Gastrocnemius medialis (tissue), 4 donors: ENCODE data around the gene CTU1. TPM values are rescaled to one million over a fixed set of nuclear protein-coding genes. Genes with fewer than 3 reads are reported as not detected.

Source experiments
- ATAC-seq, 2 donors: fragments of 150-250 bp; one replicate each; pipeline ENCODE4 v1.9.1; 2016
- DNase-seq, 2 donors: peaks; one replicate each; pipeline ENCODE4 v3.0.0-alpha.2; 2019
- H3K27ac ChIP-seq, 4 donors: fragments of 200-600 bp; sonication (generic); 1 replicate in 1 of 4; 2 replicates in 3 of 4; pipeline ENCODE4 v1.5.1; 2016 to 2018; ENCODE audit warnings: mild to moderate bottlenecking in 2 of 4, moderate library complexity in 1 of 4
- H3K27me3 ChIP-seq, 3 donors: fragments of 200-600 bp; sonication (generic) in 2 of 3; 1 replicate in 1 of 3; 2 replicates in 2 of 3; pipeline versions ENCODE4 v1.5.1 to v1.6.0; 2016 to 2019; ENCODE audit warnings: mild to moderate bottlenecking in 1 of 3, moderate library complexity in 1 of 3
- H3K36me3 ChIP-seq, 2 donors: fragments of 200-600 bp; sonication (generic) in 1 of 2; one replicate each; pipeline ENCODE4 v1.5.1; 2017 to 2018
- H3K4me1 ChIP-seq, 2 donors: fragments of 200-600 bp; sonication (generic) in 1 of 2; one replicate each; pipeline ENCODE4 v1.5.1; 2016 to 2017; ENCODE audit warnings: mild to moderate bottlenecking in 2 of 2
- H3K4me3 ChIP-seq, 4 donors: fragments of 200-600 bp; sonication (generic) in 3 of 4; 1 replicate in 1 of 4; 2 replicates in 3 of 4; pipeline ENCODE4 v1.5.1; 2016 to 2019; ENCODE audit warnings: mild to moderate bottlenecking in 2 of 4
- H3K9me3 ChIP-seq, 3 donors: fragments of 200-600 bp; sonication (generic) in 2 of 3; 1 replicate in 1 of 3; 2 replicates in 2 of 3; pipeline ENCODE4 v1.5.1; 2016 to 2019
- POLR2A ChIP-seq, 2 donors: fragments of 450-650 bp; IDR thresholded peaks; one replicate each; pipeline ENCODE4 v1.6.1; 2017; ENCODE audit warnings: antibody characterized with exemption in 2 of 2, mild to moderate bottlenecking in 2 of 2, moderate library complexity in 2 of 2
- in situ Hi-C, 4 donors: fragments of 200-750 bp; cut with MboI; loops; one replicate each; pipeline versions ENCODE4 v1.15.0 to v1.8.0; 2017; ENCODE audit warnings: low sequenced_read_pairs in 4 of 4
- intact Hi-C: fragments of 100-400 bp; cut with DNase I; formaldehyde crosslinking; loops from one replicate; pipeline ENCODE4 v1.15.1; 2023; ENCODE audit warnings: low total_unique reads
- total RNA-seq, 4 donors: library from RNA; depleted of rRNA; stranded (reverse); fragments of >200 nt; gene quantifications; one replicate each; pipeline versions ENCODE4 v1.1.0 to v1.2.3, GENCODE V29; 2016
- TF ChIP-seq, protein P1 (sequence below), 5 experiments: fragments of 450-650 bp in 3 of 5; fragments of 200-600 bp in 2 of 5; sonication (generic) in 2 of 5; IDR thresholded peaks in 4 of 5; conservative IDR thresholded peaks in 1 of 5; 1 replicate in 4 of 5; 2 replicates in 1 of 5; pipeline ENCODE4 v1.5.1; 2016 to 2019; ENCODE audit warnings: antibody characterized with exemption in 5 of 5, mild to moderate bottlenecking in 3 of 5, moderate library complexity in 3 of 5

The CTU1 gene
- total RNA-seq, 4 donors from 2014 or later = 5.8 to 11.9 (median 9.3) TPM

- Histone ChIP-seq H3K4me3 (no peak overlapping the region), H3K9me3 (no peaks in the 10 kb centered on the region), H3K36me3 (peaks cover 0 to 21% of the 10 kb centered on the region in 2 donors), H3K4me1 (peaks cover 3 to 6% of the 10 kb centered on the region in 2 donors), H3K27me3 (no peaks in the 10 kb centered on the region), H3K27ac (no peak overlapping the region)
- intact Hi-C loops = loop anchor here (5.0 kb wide), 1 partner anchor 741 kb away; no protein-coding TSS in a partner anchor
- DNase-seq (no peak), ATAC-seq (no peak)
- in situ Hi-C loops = no loop called here
- TF ChIP-seq POLR2A (IDR thresholded peaks at IDR 0.05) = no peak
- TF ChIP-seq, protein P1, sequence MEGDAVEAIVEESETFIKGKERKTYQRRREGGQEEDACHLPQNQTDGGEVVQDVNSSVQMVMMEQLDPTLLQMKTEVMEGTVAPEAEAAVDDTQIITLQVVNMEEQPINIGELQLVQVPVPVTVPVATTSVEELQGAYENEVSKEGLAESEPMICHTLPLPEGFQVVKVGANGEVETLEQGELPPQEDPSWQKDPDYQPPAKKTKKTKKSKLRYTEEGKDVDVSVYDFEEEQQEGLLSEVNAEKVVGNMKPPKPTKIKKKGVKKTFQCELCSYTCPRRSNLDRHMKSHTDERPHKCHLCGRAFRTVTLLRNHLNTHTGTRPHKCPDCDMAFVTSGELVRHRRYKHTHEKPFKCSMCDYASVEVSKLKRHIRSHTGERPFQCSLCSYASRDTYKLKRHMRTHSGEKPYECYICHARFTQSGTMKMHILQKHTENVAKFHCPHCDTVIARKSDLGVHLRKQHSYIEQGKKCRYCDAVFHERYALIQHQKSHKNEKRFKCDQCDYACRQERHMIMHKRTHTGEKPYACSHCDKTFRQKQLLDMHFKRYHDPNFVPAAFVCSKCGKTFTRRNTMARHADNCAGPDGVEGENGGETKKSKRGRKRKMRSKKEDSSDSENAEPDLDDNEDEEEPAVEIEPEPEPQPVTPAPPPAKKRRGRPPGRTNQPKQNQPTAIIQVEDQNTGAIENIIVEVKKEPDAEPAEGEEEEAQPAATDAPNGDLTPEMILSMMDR (IDR thresholded peaks at IDR 0.05 in 4 of 5, conservative IDR thresholded peaks at IDR 0.05 in 1 of 5) = no peak
Observed at GRCh38 chr19:51098365-51099046, 9.7 kb downstream of the CTU1 start.

DNA sequence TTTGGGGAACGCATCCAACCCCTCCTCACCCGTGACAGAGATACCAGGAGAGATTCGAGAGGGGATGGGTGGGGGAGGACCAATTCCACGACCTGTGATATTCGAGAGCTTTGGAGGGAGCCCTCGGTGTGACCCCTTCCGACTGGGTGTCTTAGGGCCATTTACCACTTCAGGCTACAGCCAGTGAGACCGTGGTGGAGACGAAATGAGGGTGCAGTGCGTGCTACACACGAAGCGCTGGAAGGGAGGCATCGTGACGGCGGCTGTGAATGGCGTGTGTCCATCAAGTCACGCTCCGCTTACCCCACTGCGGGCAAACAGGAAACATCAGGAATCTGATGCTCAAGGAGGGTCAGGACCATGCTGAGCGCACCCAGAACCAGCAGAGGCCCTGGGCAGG is 10.4 kb downstream of the CTU1 start:
- Histone ChIP-seq H3K36me3 (peaks cover 0 to 18% of the 10 kb centered on the region in 2 donors), H3K9me3 (no peaks in the 10 kb centered on the region), H3K27me3 (no peaks in the 10 kb centered on the region), H3K4me3 (no peak overlapping the region), H3K4me1 (peaks cover 3 to 6% of the 10 kb centered on the region in 2 donors), H3K27ac (no peak overlapping the region)
- TF ChIP-seq, protein P1 (IDR thresholded peaks at IDR 0.05 in 4 of 5, conservative IDR thresholded peaks at IDR 0.05 in 1 of 5) = no peak
- TF ChIP-seq POLR2A (IDR thresholded peaks at IDR 0.05) = no peak
- in situ Hi-C loops (no loop called here), intact Hi-C loops (loop anchor here (5.0 kb wide), 1 partner anchor 740 kb away; no protein-coding TSS in a partner anchor)
- DNase-seq (no peak), ATAC-seq (no peak)

DNA sequence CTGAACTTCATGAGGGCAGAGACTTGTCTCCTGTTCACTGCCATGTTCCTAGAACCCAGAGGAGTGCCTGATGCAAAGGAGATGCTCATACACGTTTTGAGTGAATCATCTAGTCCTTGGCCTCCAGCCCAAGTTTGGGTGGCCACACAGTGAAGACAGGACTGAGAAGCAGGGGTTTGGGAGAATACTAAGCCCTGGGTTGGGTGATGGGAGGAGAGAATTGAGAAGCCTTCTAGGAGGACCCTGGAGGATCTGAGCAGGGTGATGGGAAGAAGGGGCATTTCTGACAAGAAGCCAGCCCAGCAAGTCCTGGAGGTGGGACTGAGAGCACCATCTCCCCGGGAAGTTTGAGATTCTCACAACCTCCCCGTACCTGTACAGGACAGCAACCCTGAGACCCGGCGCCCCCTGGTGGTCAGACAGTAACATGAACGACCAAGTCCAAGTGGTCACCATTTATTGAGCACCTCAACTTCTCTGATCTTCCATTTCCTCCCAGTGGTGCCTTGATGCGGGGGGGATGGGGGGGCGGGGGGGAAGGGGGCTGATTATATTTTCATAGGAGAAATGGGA is 11.0 kb downstream of the CTU1 start:
- TF ChIP-seq, protein P1 (IDR thresholded peaks at IDR 0.05 in 4 of 5, conservative IDR thresholded peaks at IDR 0.05 in 1 of 5) = peak in 4 of 5 experiments; percentile 14 to 55 (median 38)
- TF ChIP-seq POLR2A (IDR thresholded peaks at IDR 0.05) = no peak
- no peak overlapping the region for H3K27ac ChIP-seq
- no peak for DNase-seq
- in situ Hi-C loops = no loop called here
- intact Hi-C loops = loop anchor here (5.0 kb wide), 1 partner anchor 740 kb away; no protein-coding TSS in a partner anchor
- H3K36me3 ChIP-seq = peaks cover 0 to 12% of the 10 kb centered on the region in 2 donors
- H3K27me3 ChIP-seq = no peaks in the 10 kb centered on the region
- H3K4me3 ChIP-seq = no peak overlapping the region
- peaks cover 3 to 6% of the 10 kb centered on the region in 2 donors for H3K4me1 ChIP-seq
- no peaks in the 10 kb centered on the region for H3K9me3 ChIP-seq
- ATAC-seq = no peak

DNA sequence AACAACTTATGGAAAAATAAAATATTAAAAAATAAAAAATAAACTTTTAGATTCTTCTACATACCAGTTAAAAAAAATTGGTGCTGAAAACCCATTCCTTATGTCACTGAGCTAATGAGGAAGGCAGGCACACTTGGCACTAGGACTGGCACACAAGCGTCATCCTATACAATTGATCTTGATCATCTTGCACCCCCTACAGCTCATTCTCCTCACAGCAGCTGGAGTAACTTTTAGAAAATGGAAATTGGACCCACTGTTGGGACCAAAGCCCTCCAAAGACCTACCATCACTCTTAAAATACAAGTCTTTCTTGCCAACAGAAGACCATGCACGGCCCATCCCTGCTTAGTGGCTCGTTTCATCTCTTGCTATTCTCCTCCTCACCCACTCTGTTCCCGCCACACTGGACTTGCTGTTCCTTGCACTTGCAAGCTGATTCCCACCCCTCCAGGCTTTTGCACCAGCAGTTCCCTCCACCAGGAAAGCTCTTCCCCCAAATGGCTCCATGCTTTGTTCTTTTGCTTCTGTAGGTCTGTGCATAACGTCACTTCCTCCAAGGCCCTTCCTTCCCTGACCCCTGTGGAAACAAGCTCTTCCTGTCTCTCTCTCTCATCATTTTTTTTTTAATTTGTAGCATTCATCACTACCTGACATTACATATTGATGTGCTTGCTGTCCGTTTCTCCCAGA is 11.6 kb downstream of the CTU1 start:
- intact Hi-C loops (loop anchor here (5.0 kb wide), 1 partner anchor 739 kb away; no protein-coding TSS in a partner anchor), in situ Hi-C loops (no loop called here)
- ATAC-seq (no peak), DNase-seq (no peak)
- Histone ChIP-seq H3K4me3 (no peak overlapping the region), H3K27me3 (no peaks in the 10 kb centered on the region), H3K36me3 (peaks cover 0 to 10% of the 10 kb centered on the region in 2 donors), H3K4me1 (peaks cover 3 to 6% of the 10 kb centered on the region in 2 donors), H3K27ac (no peak overlapping the region), H3K9me3 (no peaks in the 10 kb centered on the region)
- TF ChIP-seq POLR2A (IDR thresholded peaks at IDR 0.05) = no peak
- TF ChIP-seq, protein P1 (IDR thresholded peaks at IDR 0.05 in 4 of 5, conservative IDR thresholded peaks at IDR 0.05 in 1 of 5) = no peak
